Neural cell (in vitro differentiated cells): Measurements from ENCODE around the gene DYNLRB1.

ENCODE experiments used
- CTCF ChIP-seq: fragments of 450-650 bp; IDR thresholded peaks from 2 replicates; pipeline ENCODE4 v1.5.1; 2014; ENCODE audit warnings: antibody characterized with exemption, mild to moderate bottlenecking, moderate library complexity; ENCODE audit not compliant: poor library complexity, severe bottlenecking
- EP300 ChIP-seq: fragments of 450-650 bp; conservative IDR thresholded peaks from 2 replicates; pipeline ENCODE4 v1.6.1; 2014; ENCODE audit warnings: antibody characterized with exemption, mild to moderate bottlenecking, moderate library complexity; ENCODE audit not compliant: poor library complexity, severe bottlenecking
- EZH2 ChIP-seq: fragments of 200-600, 300-800 bp; shearing (Covaris generic), sonication (generic); IDR thresholded peaks from 2 replicates; pipeline ENCODE4 v1.6.1; 2014; ENCODE audit warnings: antibody characterized with exemption, low read length, borderline replicate concordance, mild to moderate bottlenecking; ENCODE audit not compliant: insufficient read depth, poor library complexity, severe bottlenecking
- MXI1 ChIP-seq: fragments of 450-650 bp; conservative IDR thresholded peaks from 2 replicates; pipeline ENCODE4 v1.6.1; 2014; ENCODE audit warnings: antibody characterized with exemption, mild to moderate bottlenecking; ENCODE audit not compliant: poor library complexity, severe bottlenecking
- POLR2AphosphoS5 ChIP-seq: IDR thresholded peaks from 2 replicates; pipeline ENCODE4 v1.6.1; 2012
- RAD21 ChIP-seq: fragments of 450-650 bp; conservative IDR thresholded peaks from 2 replicates; pipeline ENCODE4 v1.6.1; 2014; ENCODE audit warnings: antibody characterized with exemption, mild to moderate bottlenecking, moderate library complexity
- TAF1 ChIP-seq: IDR thresholded peaks from 2 replicates; pipeline ENCODE4 v1.6.1; 2012; ENCODE audit warnings: low read depth

GRCh38 chr20:34512955-34513419, 3.2 kb upstream of the DYNLRB1 start:
- TF ChIP-seq CTCF: no peak
- no peak for TF ChIP-seq TAF1
- no peak for TF ChIP-seq EP300
- no peak for TF ChIP-seq EZH2
- no peak for TF ChIP-seq POLR2AphosphoS5
- TF ChIP-seq RAD21: no peak
- TF ChIP-seq MXI1: no peak
